ENCODE data around the gene TRIM6.

The TRIM6 gene, protein sequence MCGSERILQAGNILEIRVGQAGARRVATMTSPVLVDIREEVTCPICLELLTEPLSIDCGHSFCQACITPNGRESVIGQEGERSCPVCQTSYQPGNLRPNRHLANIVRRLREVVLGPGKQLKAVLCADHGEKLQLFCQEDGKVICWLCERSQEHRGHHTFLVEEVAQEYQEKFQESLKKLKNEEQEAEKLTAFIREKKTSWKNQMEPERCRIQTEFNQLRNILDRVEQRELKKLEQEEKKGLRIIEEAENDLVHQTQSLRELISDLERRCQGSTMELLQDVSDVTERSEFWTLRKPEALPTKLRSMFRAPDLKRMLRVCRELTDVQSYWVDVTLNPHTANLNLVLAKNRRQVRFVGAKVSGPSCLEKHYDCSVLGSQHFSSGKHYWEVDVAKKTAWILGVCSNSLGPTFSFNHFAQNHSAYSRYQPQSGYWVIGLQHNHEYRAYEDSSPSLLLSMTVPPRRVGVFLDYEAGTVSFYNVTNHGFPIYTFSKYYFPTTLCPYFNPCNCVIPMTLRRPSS

GRCh38 chr11:5596607-5597201 is at the start of gene TRIM6:
TSS of gene TRIM6 (plus strand) at chr11:5596637. CDS start at chr11:5596898, 261 bp downstream.
- no peak within 1 kb of the TSS for H3K4me3 ChIP-seq (ENCODE audit: low read depth, low read length)
- no peak for TF ChIP-seq CTCF (IDR thresholded peaks at IDR 0.05; ENCODE audit: control insufficient read depth, extremely low read depth, insufficient read depth)
- no peak for DNase-seq (ENCODE audit: low read depth)

DNA sequence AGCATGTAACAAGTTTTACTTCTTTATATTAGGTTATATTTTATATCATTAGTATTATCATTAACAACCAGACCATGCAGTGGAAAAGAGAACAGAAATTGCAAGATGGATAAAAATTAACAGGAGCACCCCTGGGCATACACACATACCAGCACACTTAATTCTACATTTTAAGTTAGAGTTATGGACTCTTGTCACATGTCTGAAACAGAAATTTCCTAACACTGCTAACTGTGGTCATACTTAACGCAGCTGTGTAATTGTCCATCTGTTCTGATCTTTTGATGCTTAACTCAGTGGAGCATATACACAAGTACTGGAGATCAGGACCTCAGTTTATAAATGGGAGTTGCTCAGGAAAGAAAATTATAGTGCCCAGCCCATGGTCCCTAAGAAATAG is 48.5 kb upstream of the TRIM6 start:
- no peak for TF ChIP-seq CTCF (IDR thresholded peaks at IDR 0.05; ENCODE audit: control insufficient read depth, extremely low read depth, insufficient read depth)
- no peak for DNase-seq (ENCODE audit: low read depth)
- H3K4me3 ChIP-seq (ENCODE audit: low read depth, low read length): no peak overlapping the region

DNA sequence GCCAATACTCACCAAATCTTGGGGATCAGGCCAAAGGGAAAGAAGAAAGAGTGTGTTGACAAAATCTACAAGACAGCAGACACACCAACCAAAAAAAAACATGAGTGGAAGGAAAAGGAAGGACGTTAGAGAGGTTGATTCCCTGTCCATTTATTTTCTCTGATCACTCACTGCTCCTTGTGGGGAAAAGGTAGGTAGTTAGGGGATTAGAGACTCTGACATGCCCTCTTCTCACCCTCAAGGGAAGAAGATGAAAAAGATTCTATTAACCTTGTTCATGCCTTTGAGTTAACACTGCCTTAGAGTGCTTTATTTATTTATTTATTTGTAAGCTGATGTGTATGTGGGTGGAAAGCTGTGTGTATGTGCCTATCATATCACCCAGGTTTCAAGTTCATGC is 48.0 kb upstream of the TRIM6 start, which contains the start of gene OR52H1:
Gene OR52H1, minus strand, starts transcription at position 101 of the 400 bp plus-strand sequence. CDS start 3,035 bp downstream, outside the sequence.
- no peak for DNase-seq (ENCODE audit: low read depth)
- no peak for TF ChIP-seq CTCF (IDR thresholded peaks at IDR 0.05; ENCODE audit: control insufficient read depth, extremely low read depth, insufficient read depth)
- no peak within 1 kb of the TSS for H3K4me3 ChIP-seq (ENCODE audit: low read depth, low read length)

GRCh38 chr11:5550440-5551095 is 45.9 kb upstream of the TRIM6 start:
- no peak for DNase-seq (ENCODE audit: low read depth)
- no peak for TF ChIP-seq CTCF (IDR thresholded peaks at IDR 0.05; ENCODE audit: control insufficient read depth, extremely low read depth, insufficient read depth)
- H3K4me3 ChIP-seq (ENCODE audit: low read depth, low read length): no peak overlapping the region

DNA sequence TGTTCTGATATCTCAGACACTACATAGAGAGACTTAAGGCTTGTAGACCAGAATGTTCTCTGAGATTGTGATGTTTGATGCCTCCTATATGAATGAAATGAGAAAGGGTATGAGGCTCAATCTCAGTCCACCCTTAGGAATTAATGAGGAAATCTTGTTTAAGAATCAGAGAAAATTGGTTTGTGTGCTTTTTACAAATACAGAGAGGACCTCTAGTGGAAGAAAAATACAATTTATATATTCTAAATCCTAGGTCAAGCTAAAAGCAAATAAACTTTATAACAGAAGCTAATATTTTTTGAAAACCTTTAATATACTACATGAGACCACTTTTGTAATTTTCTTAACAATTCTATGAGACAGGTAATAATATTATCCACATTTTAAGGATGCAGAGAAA is 43.1 kb upstream of the TRIM6 start:
- H3K4me3 ChIP-seq (ENCODE audit: low read depth, low read length): no peak overlapping the region
- DNase-seq (ENCODE audit: low read depth): no peak
- peak; percentile 22; the same call in 1 of the 2 replicates for TF ChIP-seq CTCF (IDR thresholded peaks at IDR 0.05; ENCODE audit: control insufficient read depth, extremely low read depth, insufficient read depth)

GRCh38 chr11:5556596-5557188 is 39.7 kb upstream of the TRIM6 start:
- TF ChIP-seq CTCF (IDR thresholded peaks at IDR 0.05; ENCODE audit: control insufficient read depth, extremely low read depth, insufficient read depth): no peak
- no peak for DNase-seq (ENCODE audit: low read depth)
- no peak overlapping the region for H3K4me3 ChIP-seq (ENCODE audit: low read depth, low read length)
